Adipose tissue (tissue), 3 donors: ENCODE measurements around the gene MCHR1. TPM values are rescaled to one million over a fixed set of nuclear protein-coding genes. Genes with fewer than 3 reads are reported as not detected.
"Not testable (repeated sequence)": the region's sequence is repeated elsewhere in the genome, so short reads cannot be mapped to it uniquely, and the experiment has no call there.

Experiments
- H3K27ac ChIP-seq: one replicate; pipeline ENCODE4 v1.5.1; 2013; ENCODE audit warnings: low read depth, low read length
- WGBS, 3 donors: extraction: QIAGEN DNeasy Blood & Tissue Kit; methylation state at CpG; one replicate each; pipeline ENCODE4 v1.1.7; 2013; 5-methylcytosine and 5-hydroxymethylcytosine counted together
- polyA plus RNA-seq, 3 donors: library from polyadenylated mRNA; stranded (reverse); fragments of 200-250 nt; gene quantifications; one replicate each; pipeline ENCODE4 v1.2.3, GENCODE V29; 2013
- donor health status: healthy with polysubstance abuse.
- donor health status: Bipolar disorder and iron deficiency.
- donor health status: healthy.

The MCHR1 gene
- polyA plus RNA-seq, 3 donors: 0.03 TPM; not detected in 2

GRCh38 chr22:40651563-40652501, 27.5 kb upstream of the MCHR1 start:
- peak overlapping the region; percentile 97 for H3K27ac ChIP-seq
- WGBS, 3 donors: 36 to 66% (median 39%) methylated on average over 28 to 33 of the region's 33 CpGs

- WGBS, 3 donors: 83 to 96% (median 96%) methylated on average over 9 of the region's 9 CpGs
- no peak overlapping the region for H3K27ac ChIP-seq
These were observed 25.9 kb upstream of the MCHR1 start for GRCh38 chr22:40653361-40653760.

GRCh38 chr22:40654522-40655167, 24.6 kb upstream of the MCHR1 start:
- H3K27ac ChIP-seq: no peak overlapping the region
- 29 to 34% (median 32%) methylated on average over 11 of the region's 11 CpGs for WGBS, 3 donors

GRCh38 chr22:40655941-40656340, 23.3 kb upstream of the MCHR1 start:
- not testable (repeated sequence) for H3K27ac ChIP-seq
- 90 to 97% (median 96%) methylated on average over 3 of the region's 3 CpGs for WGBS, 3 donors

- 94 to 95% (median 94%) methylated on average over 10 of the region's 10 CpGs for WGBS, 3 donors
- not testable (repeated sequence) for H3K27ac ChIP-seq
These were observed 22.6 kb upstream of the MCHR1 start for GRCh38 chr22:40656651-40657050.

- 76 to 94% (median 92%) methylated on average over 6 of the region's 6 CpGs for WGBS, 3 donors
These were observed 20.1 kb upstream of the MCHR1 start for GRCh38 chr22:40659166-40659565.

GRCh38 chr22:40660730-40661129, 18.6 kb upstream of the MCHR1 start:
- WGBS, 3 donors: 50 to 90% (median 59%) methylated on average over 3 of the region's 3 CpGs
- no peak overlapping the region for H3K27ac ChIP-seq

More at GRCh38 chr22:40659166-40659565, 20.1 kb upstream of the MCHR1 start:
- no peak overlapping the region for H3K27ac ChIP-seq

- no peak overlapping the region for H3K27ac ChIP-seq
- 95 to 97% (median 96%) methylated on average over 7 of the region's 7 CpGs for WGBS, 3 donors
These were observed 17.6 kb upstream of the MCHR1 start for GRCh38 chr22:40661671-40662070.

- 71 to 84% (median 75%) methylated on average over 4 of the region's 4 CpGs for WGBS, 3 donors
- no peak overlapping the region for H3K27ac ChIP-seq
These were observed 14.0 kb upstream of the MCHR1 start for GRCh38 chr22:40665312-40665711.

GRCh38 chr22:40666151-40666848, 13.0 kb upstream of the MCHR1 start:
- 60 to 76% (median 63%) methylated on average over 7 of the region's 7 CpGs for WGBS, 3 donors
- no peak overlapping the region for H3K27ac ChIP-seq

GRCh38 chr22:40668611-40669411, 10.5 kb upstream of the MCHR1 start:
- H3K27ac ChIP-seq: no peak overlapping the region
- 69 to 75% (median 71%) methylated on average over 10 to 11 of the region's 11 CpGs for WGBS, 3 donors

GRCh38 chr22:40670058-40670457, 9.2 kb upstream of the MCHR1 start:
- 58 to 86% (median 79%) methylated on average over 2 of the region's 2 CpGs for WGBS, 3 donors
- no peak overlapping the region for H3K27ac ChIP-seq

- H3K27ac ChIP-seq: no peak overlapping the region
- WGBS, 3 donors: 93 to 96% (median 96%) methylated on average over 13 of the region's 13 CpGs
These were observed 7.9 kb upstream of the MCHR1 start for GRCh38 chr22:40671369-40671768.

- H3K27ac ChIP-seq: no peak overlapping the region
- WGBS, 3 donors: 93 to 98% (median 96%) methylated on average over 7 of the region's 7 CpGs
These were observed 7.4 kb upstream of the MCHR1 start for GRCh38 chr22:40671796-40672360.

- H3K27ac ChIP-seq: no peak overlapping the region
- 74 to 86% (median 83%) methylated on average over 4 of the region's 4 CpGs for WGBS, 3 donors
These were observed 6.3 kb upstream of the MCHR1 start for GRCh38 chr22:40673017-40673416.

- WGBS, 3 donors: 84 to 91% (median 89%) methylated on average over 4 of the region's 4 CpGs
These were observed 5.0 kb upstream of the MCHR1 start for GRCh38 chr22:40674274-40674673.

GRCh38 chr22:40676166-40676565, 3.1 kb upstream of the MCHR1 start:
- H3K27ac ChIP-seq: not testable (repeated sequence)

More at GRCh38 chr22:40674274-40674673, 5.0 kb upstream of the MCHR1 start:
- H3K27ac ChIP-seq: no peak overlapping the region

GRCh38 chr22:40676644-40677043, 2.6 kb upstream of the MCHR1 start:
- H3K27ac ChIP-seq: no peak overlapping the region
- 82 to 95% (median 91%) methylated on average over 3 of the region's 3 CpGs for WGBS, 3 donors

More at GRCh38 chr22:40676166-40676565, 3.1 kb upstream of the MCHR1 start:
- 81 to 94% (median 84%) methylated on average over 4 of the region's 4 CpGs for WGBS, 3 donors
